H1 (cell line): Measurements from ENCODE around the gene DRD2.

Source experiments
- CEBPB ChIP-seq: IDR thresholded peaks from 2 replicates; pipeline ENCODE4 v1.6.1; 2012; ENCODE audit warnings: low read depth, low read length
- CTCF ChIP-seq, 3 experiments: IDR thresholded peaks; 1 replicate in 2 of 3; 2 replicates in 1 of 3; pipeline versions ENCODE4 v1.5.1 to v1.6.1; 2011; ENCODE audit warnings: low read length in 3 of 3, mild to moderate bottlenecking in 3 of 3, inconsistent platforms in 2 of 3, low read depth in 1 of 3, moderate library complexity in 1 of 3; ENCODE audit not compliant: insufficient read depth in 1 of 3; ENCODE audit errors: control extremely low read depth in 1 of 3
- EZH2 ChIP-seq: fragments of 200-600 bp; sonication (generic); IDR thresholded peaks from 2 replicates; pipeline ENCODE4 v1.7.1; 2012; ENCODE audit warnings: low read depth, mild to moderate bottlenecking, moderate library complexity, low read length, inconsistent platforms; ENCODE audit not compliant: severe bottlenecking
- JUN ChIP-seq: IDR thresholded peaks from 2 replicates; pipeline ENCODE4 v1.6.1; 2011; ENCODE audit warnings: low read depth, mild to moderate bottlenecking, improper control_type of control experiment, low read length
- POLR2AphosphoS5 ChIP-seq: IDR thresholded peaks from 2 replicates; pipeline ENCODE4 v1.6.1; 2011; ENCODE audit warnings: low read depth, low read length

GRCh38 chr11:113497066-113497910 lies 22.1 kb upstream of the DRD2 start:
- TF ChIP-seq POLR2AphosphoS5 (no peak), CEBPB (no peak), EZH2 (no peak), JUN (no peak), CTCF (IDR thresholded peaks at IDR 0.05; ENCODE audit: control extremely low read depth in 1 of 3, insufficient read depth in 1 of 3, low read depth in 1 of 3, low read length in 3 of 3) (no peak)
